Measurements from ENCODE around the gene GSTCD.

Gene GSTCD

DNA sequence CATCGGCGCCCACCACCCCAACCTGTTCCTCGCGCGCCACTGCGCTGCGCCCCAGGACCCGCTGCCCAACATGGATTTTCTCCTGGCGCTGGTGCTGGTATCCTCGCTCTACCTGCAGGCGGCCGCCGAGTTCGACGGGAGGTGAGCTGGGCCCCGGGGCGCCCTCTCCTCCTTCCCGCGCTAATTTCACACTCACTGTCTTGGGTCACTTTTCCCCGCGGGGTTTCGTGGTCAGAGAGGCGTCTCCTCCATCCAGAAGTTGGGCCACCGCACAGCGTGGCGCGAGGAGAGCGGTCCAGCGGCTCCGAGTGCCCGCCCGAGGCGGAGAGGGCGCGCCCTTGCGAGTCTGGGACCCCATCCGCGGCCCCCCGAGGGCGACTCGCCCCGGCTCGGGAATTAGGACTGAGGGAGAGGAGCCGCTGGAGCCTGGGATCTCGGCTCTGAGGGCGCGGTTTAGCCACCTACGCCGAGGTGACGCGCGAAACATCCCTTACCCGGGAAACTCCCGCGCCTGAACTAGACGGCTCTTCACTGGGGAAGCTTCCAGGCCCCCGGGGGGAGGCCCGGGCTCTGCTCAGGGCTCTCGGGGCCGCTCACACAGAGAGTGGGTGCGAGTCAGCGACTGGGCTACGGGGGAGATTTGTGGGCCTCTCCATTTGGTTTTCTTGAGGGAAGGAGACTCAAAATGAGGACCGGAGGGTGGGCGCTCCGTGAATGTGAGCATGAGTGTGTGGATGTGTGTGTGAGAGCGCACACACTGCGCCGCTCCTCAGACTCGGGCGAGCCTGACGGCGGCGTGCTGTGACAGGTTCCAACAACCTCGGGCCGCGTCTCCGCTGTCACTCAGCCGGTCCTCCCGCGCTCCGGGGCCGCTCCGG is 187.2 kb downstream of the GSTCD start:
- no peak for DNase-seq

DNA sequence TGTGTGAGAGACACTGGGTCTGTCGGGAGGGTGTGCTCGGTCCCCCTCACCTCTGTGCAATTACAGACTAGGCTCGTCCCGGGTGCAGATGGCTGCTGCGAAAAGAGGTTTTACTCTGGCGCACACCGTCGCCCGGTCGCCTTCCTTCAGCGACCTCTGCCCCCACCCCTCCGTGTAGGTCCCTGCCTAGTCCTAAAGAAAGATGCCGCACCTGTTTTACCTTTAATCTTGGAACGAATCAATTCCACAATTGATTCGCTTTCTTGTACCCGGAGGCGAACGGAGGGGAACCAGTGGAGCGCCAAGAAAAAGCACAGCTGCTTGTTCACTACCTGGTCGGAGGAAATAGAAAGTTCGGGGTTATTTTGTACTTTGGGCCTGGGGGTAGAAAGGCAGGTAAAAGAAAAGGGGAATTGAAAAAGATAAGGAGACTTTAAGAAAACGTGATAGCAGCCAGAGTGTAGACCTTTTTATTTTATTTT is 187.9 kb downstream of the GSTCD start:
- no peak for DNase-seq

Measured in CD4-positive, alpha-beta T cell treated with Interleukin-4 for 1 hour (primary cell).